Testis (tissue), 3 donors: ENCODE data around the gene TBX2. TPM values are rescaled to one million over a fixed set of nuclear protein-coding genes. Genes with fewer than 3 reads are reported as not detected.
"Not testable (repeated sequence)": the region's sequence is repeated elsewhere in the genome, so short reads cannot be mapped to it uniquely, and the experiment has no call there.

Experiments
- DNase-seq: peaks from one replicate; pipeline ENCODE4 v3.0.0-alpha.2; 2019
- H3K27ac ChIP-seq, 2 donors: fragments of 200-600 bp; sonication (generic); one replicate each; pipeline ENCODE4 v1.5.1; 2019
- H3K27me3 ChIP-seq: fragments of 200-600 bp; sonication (generic); one replicate; pipeline ENCODE4 v1.5.1; 2019
- H3K36me3 ChIP-seq: fragments of 200-600 bp; sonication (generic); one replicate; pipeline ENCODE4 v1.5.1; 2017; ENCODE audit warnings: low read depth; ENCODE audit errors: missing control alignments
- H3K4me1 ChIP-seq: fragments of 200-600 bp; sonication (generic); one replicate; pipeline ENCODE4 v1.5.1; 2019
- H3K4me3 ChIP-seq, 2 donors: fragments of 200-600 bp; sonication (generic); one replicate each; pipeline ENCODE4 v1.5.1; 2017 to 2019
- H3K9me3 ChIP-seq: fragments of 200-600 bp; sonication (generic); one replicate; pipeline ENCODE4 v1.5.1; 2017
- POLR2A ChIP-seq: fragments of 450-650 bp; IDR thresholded peaks from one replicate; pipeline ENCODE4 v1.6.1; 2017; ENCODE audit warnings: antibody characterized with exemption, mild to moderate bottlenecking, moderate library complexity
- WGBS, 2 donors: methylation state at CpG; one replicate each; pipeline ENCODE4 v1.1.5; 2018; 5-methylcytosine and 5-hydroxymethylcytosine counted together
- intact Hi-C: fragments of 100-400 bp; cut with DNase I; formaldehyde crosslinking; loops from one replicate; pipeline ENCODE4 v1.15.1; 2023; ENCODE audit warnings: low total_unique reads
- polyA plus RNA-seq: library from polyadenylated mRNA; stranded (reverse); fragments of 350-450 nt; fragmentation: Illumina TruSeq; extraction: RNeasy Lipid Tissue Mini Kit (QIAGEN cat#74804); gene quantifications from one replicate; pipeline ENCODE4 v1.2.3, GENCODE V29; 2014; ENCODE audit warnings: low read depth, low replicate concordance; ENCODE audit not compliant: insufficient read depth
- total RNA-seq, 2 donors: library from RNA; depleted of rRNA; stranded (reverse); fragments of >200 nt; gene quantifications; one replicate each; pipeline ENCODE4 v1.2.3, GENCODE V29; 2016
- TF ChIP-seq, protein P1 (sequence below), 3 experiments: fragments of 450-650 bp in 2 of 3; fragments of 200-600 bp in 1 of 3; sonication (generic) in 1 of 3; IDR thresholded peaks; one replicate each; pipeline ENCODE4 v1.5.1; 2016 to 2019; ENCODE audit warnings: antibody characterized with exemption in 3 of 3, mild to moderate bottlenecking in 2 of 3, moderate library complexity in 1 of 3

The TBX2 gene
- total and polyA plus RNA-seq, 3 donors from 2014 or later, result 14.8 to 29.6 (median 20.1) TPM

DNA sequence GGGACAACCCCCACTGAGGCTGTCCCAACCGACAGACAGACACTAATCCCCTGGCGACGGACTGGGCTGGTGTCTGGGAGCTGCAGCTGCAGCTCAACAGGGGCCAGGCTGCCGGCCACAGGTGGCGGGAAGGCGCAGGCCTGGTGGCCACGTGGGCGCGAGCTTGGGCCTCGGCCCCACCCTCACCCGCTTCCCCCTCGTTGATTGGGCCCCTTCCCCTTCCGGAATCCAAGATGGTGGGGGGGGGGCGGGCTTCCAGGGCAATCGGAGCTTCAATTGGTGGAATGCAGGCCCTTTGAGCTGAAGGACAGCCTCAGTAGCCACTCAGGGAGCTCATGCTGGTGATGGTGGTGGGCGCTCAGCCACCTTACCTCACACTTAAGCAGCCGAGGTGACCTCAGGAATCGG, 43.8 kb downstream of the TBX2 start:
- peak; percentile 85 for DNase-seq
- no peak for TF ChIP-seq POLR2A
- TF ChIP-seq, protein P1, sequence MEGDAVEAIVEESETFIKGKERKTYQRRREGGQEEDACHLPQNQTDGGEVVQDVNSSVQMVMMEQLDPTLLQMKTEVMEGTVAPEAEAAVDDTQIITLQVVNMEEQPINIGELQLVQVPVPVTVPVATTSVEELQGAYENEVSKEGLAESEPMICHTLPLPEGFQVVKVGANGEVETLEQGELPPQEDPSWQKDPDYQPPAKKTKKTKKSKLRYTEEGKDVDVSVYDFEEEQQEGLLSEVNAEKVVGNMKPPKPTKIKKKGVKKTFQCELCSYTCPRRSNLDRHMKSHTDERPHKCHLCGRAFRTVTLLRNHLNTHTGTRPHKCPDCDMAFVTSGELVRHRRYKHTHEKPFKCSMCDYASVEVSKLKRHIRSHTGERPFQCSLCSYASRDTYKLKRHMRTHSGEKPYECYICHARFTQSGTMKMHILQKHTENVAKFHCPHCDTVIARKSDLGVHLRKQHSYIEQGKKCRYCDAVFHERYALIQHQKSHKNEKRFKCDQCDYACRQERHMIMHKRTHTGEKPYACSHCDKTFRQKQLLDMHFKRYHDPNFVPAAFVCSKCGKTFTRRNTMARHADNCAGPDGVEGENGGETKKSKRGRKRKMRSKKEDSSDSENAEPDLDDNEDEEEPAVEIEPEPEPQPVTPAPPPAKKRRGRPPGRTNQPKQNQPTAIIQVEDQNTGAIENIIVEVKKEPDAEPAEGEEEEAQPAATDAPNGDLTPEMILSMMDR (IDR thresholded peaks at IDR 0.05), result no peak
- 70 to 80% methylated on average over 1 to 18 of the region's 18 CpGs for WGBS, 2 donors
- no peak overlapping the region for H3K27ac ChIP-seq
- H3K9me3 ChIP-seq, result no peaks in the 10 kb centered on the region
- no peaks in the 10 kb centered on the region for H3K4me1 ChIP-seq
- no peaks in the 10 kb centered on the region for H3K27me3 ChIP-seq
- intact Hi-C loops, result no loop called here
- peak overlapping the region; percentile 40 to 51 for H3K4me3 ChIP-seq
- H3K36me3 ChIP-seq, result no peaks in the 10 kb centered on the region

DNA sequence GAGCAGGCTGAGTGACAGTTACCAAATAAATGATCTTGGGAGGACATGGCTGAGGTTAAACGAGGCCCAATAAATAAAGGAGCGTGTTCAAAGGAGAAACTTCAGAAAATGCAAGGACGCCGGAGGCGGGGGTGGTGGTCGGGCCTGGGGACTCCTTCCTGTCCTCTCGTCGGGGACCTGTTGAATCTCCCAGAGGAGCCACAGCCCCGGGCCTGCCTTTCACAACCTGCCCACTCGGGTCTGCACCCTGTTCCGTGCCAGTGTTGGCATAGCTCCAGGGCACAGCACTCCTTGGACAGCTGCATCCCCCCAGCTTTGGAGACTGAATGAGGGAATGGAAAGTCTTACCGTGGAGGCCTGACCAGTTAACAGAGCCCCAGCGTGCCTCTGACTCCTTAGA, 44.4 kb downstream of the TBX2 start:
- Histone ChIP-seq H3K4me1 (no peaks in the 10 kb centered on the region), H3K36me3 (no peaks in the 10 kb centered on the region), H3K4me3 (peak overlapping the region; percentile 40 to 51), H3K9me3 (no peaks in the 10 kb centered on the region), H3K27ac (no peak overlapping the region), H3K27me3 (no peaks in the 10 kb centered on the region)
- TF ChIP-seq, protein P1 (IDR thresholded peaks at IDR 0.05), result no peak
- TF ChIP-seq POLR2A, result no peak
- intact Hi-C loops, result no loop called here
- no peak for DNase-seq
- 54 to 56% methylated on average over 10 to 13 of the region's 13 CpGs for WGBS, 2 donors

DNA sequence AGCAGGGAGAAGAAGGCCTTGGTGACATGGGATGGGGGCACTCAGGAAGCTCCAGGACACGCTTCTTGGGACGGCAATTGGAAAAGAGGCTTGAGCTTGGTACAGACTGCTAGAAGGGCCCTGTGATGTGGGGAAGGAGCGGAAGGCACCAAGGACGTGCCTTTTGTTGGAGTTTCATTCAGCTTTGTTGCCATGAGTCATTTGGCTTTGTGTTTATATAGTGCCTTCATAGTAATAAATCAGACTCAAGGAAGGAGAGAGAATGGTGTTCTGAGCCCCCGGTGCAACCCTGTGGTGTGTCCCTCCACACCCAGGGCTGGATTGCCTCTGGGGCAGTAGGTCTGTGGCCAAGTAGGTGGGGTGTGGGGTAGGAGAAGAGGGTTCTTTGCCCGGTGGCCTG, 45.2 kb downstream of the TBX2 start:
- no peaks in the 10 kb centered on the region for H3K4me1 ChIP-seq
- no peak overlapping the region for H3K27ac ChIP-seq
- H3K27me3 ChIP-seq, result no peaks in the 10 kb centered on the region
- intact Hi-C loops, result no loop called here
- H3K4me3 ChIP-seq, result no peak overlapping the region
- TF ChIP-seq, protein P1 (IDR thresholded peaks at IDR 0.05), result no peak
- no peak for TF ChIP-seq POLR2A
- H3K9me3 ChIP-seq, result no peaks in the 10 kb centered on the region
- 62 to 72% methylated on average over 6 of the region's 6 CpGs for WGBS, 2 donors
- DNase-seq, result no peak
- H3K36me3 ChIP-seq, result no peaks in the 10 kb centered on the region

DNA sequence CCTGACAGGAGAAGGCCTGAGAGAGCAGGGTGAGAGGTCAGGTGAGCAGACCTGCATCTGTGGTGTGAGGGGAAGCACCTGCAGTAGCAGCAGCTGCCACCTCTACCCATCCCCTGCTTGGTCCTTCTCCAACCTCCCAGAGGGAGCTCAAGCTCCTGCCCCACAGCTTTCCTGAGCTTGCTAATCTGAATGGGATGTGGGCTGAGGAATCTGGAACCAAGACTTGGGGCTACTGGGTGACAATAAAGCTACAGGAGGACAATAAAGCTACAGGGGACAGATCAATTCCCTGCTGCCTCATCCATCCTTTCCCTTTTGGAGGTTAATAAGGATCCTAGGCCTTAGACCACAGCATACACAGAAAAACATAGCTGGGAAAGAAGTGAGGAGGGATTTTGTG, 47.7 kb downstream of the TBX2 start:
- H3K4me3 ChIP-seq, result no peak overlapping the region
- H3K27ac ChIP-seq, result no peak overlapping the region
- no peaks in the 10 kb centered on the region for H3K4me1 ChIP-seq
- TF ChIP-seq, protein P1 (IDR thresholded peaks at IDR 0.05), result no peak
- no peak for TF ChIP-seq POLR2A
- H3K36me3 ChIP-seq, result no peaks in the 10 kb centered on the region
- intact Hi-C loops, result no loop called here
- no peak for DNase-seq
- no peaks in the 10 kb centered on the region for H3K9me3 ChIP-seq
- H3K27me3 ChIP-seq, result no peaks in the 10 kb centered on the region

DNA sequence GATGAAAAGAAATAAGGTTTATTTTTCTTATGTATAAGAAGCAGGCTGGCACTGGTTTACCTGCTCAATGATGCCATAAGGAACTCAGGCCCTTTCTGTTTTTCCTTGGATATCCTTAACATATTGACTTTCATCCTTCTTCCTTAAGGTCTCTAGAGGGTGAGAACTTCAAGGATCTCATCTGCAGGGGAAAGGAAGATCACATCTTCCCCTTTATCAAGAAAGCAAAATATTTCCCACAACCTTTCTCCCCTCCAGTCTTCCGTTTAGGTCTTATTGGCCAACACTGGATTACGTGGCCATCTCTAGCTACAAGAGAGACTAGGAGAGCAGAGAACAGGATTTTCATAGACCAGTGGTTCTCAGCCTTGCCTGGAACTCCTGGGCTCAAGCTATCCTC, 48.4 kb downstream of the TBX2 start:
- no peak for DNase-seq
- H3K9me3 ChIP-seq, result no peaks in the 10 kb centered on the region
- H3K27me3 ChIP-seq, result peaks cover 3% of the 10 kb centered on the region
- H3K4me3 ChIP-seq, result no peak overlapping the region
- intact Hi-C loops, result no loop called here
- no peak overlapping the region for H3K27ac ChIP-seq
- H3K4me1 ChIP-seq, result no peaks in the 10 kb centered on the region
- no peaks in the 10 kb centered on the region for H3K36me3 ChIP-seq
- TF ChIP-seq POLR2A, result no peak
- TF ChIP-seq, protein P1 (IDR thresholded peaks at IDR 0.05), result no peak
- WGBS, 2 donors, result 80 to 98% methylated on average over 2 of the region's 2 CpGs

DNA sequence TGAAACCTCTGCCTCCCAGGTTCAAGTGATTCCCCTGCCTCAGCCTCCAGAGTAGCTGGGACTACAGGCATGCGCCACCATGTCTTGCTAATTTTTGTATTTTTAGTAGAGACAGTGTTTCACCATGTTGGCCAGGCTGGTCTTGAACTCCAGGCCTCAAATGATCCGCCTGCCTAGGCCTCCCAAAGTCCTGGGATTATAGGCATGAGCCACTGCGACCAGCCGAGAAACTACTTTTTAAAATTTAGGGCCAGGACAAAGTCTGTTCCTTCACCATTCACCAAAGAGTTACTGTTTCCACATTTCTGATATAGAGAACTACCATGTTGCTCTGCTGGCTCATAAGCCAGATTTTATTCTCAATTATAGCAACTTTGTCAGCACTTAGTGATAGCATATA, 49.5 kb downstream of the TBX2 start:
- H3K9me3 ChIP-seq, H3K27ac ChIP-seq, H3K27me3 ChIP-seq, H3K36me3 ChIP-seq, H3K4me1 ChIP-seq, DNase-seq, intact Hi-C loops, H3K4me3 ChIP-seq: not testable (repeated sequence)
- WGBS, 2 donors, result 77 to 81% methylated on average over 4 of the region's 4 CpGs
